ENCODE measurements around the gene ANKRD13D.

Gene ANKRD13D

DNA sequence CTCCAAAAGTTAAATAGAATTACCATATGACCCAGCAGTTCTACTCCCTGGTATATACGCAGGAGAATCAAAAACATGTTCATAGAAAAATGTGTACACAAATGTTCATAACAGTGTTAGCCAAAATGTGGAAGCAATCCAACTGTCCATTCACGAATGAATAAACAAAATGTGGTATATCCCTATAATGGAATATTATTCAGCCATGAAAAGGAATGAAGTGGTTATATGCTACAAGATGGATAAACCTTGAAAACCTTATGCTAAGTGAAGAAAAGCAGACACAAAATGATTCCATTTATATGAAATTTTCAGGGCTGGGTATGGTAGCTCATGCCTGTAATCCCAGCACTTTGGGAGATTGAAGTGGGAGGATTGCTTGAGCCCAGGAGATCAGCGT is 48.2 kb downstream of the ANKRD13D start:
- H3K4me3 ChIP-seq (ENCODE audit: low read depth, low read length): no peak overlapping the region
- no peak for DNase-seq (ENCODE audit: low read depth, low spot score)
- TF ChIP-seq, protein P1, sequence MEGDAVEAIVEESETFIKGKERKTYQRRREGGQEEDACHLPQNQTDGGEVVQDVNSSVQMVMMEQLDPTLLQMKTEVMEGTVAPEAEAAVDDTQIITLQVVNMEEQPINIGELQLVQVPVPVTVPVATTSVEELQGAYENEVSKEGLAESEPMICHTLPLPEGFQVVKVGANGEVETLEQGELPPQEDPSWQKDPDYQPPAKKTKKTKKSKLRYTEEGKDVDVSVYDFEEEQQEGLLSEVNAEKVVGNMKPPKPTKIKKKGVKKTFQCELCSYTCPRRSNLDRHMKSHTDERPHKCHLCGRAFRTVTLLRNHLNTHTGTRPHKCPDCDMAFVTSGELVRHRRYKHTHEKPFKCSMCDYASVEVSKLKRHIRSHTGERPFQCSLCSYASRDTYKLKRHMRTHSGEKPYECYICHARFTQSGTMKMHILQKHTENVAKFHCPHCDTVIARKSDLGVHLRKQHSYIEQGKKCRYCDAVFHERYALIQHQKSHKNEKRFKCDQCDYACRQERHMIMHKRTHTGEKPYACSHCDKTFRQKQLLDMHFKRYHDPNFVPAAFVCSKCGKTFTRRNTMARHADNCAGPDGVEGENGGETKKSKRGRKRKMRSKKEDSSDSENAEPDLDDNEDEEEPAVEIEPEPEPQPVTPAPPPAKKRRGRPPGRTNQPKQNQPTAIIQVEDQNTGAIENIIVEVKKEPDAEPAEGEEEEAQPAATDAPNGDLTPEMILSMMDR (IDR thresholded peaks at IDR 0.05; ENCODE audit: low read depth, low read length): no peak
- in situ Hi-C loops (cut with HindIII; ENCODE audit: low sequenced_read_pairs): no loop called here

DNA sequence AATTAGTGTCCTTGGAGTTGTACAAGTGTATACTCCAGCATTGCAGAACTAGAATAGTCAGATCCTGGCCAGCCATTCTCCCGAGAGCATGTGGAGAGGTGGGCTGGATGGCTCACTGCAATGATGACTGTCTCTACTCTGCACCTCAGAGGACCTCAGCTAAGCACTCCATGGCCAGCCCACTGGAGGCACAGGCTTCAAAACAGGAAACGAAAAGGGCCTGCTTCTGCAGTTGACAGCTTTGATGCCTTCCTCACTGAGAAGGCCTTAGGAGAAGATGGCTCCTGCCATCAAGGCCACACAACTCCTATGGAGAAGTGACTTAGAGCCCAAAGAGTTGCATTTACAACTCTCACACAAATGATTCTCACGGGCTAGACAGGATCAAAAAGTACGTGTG is 55.2 kb downstream of the ANKRD13D start:
- TF ChIP-seq, protein P1 (IDR thresholded peaks at IDR 0.05; ENCODE audit: low read depth, low read length): no peak
- in situ Hi-C loops (cut with HindIII; ENCODE audit: low sequenced_read_pairs): no loop called here
- H3K4me3 ChIP-seq (ENCODE audit: low read depth, low read length): no peak overlapping the region
- DNase-seq (ENCODE audit: low read depth, low spot score): no peak

DNA sequence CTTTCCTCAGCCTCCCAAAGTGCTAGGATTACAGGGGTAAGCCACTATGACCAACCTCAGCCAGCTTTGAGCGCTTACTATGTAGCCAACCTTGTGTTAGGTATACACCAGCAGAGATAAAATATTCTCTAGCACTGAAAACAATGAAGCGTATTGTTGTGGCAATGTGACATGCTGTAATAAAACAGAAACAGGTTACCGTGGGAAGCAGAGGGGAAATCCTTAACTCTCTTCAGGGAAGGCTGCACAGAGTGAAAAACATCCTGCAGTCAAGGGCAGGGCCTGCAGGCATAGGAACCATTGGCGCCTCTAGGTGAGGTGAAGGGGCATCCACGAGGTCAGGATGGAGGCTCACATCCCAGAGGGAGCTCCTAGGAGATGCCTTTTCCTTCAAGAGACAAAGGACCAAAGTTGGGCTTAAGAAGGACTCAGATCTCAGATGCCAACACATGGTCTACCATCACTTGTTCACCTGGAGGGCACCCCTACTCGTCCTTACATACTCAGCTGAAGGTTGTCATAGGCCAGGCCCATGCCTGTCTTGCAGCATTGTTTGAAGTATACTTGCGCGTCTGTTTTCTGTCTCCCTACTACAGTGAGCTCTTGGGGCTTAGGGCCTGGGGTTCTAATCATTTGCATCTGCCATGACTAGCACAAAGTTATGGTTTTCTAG is 56.3 kb downstream of the ANKRD13D start:
- no peak overlapping the region for H3K4me3 ChIP-seq (ENCODE audit: low read depth, low read length)
- DNase-seq (ENCODE audit: low read depth, low spot score): no peak
- in situ Hi-C loops (cut with HindIII; ENCODE audit: low sequenced_read_pairs): no loop called here
- TF ChIP-seq, protein P1 (IDR thresholded peaks at IDR 0.05; ENCODE audit: low read depth, low read length): no peak

DNA sequence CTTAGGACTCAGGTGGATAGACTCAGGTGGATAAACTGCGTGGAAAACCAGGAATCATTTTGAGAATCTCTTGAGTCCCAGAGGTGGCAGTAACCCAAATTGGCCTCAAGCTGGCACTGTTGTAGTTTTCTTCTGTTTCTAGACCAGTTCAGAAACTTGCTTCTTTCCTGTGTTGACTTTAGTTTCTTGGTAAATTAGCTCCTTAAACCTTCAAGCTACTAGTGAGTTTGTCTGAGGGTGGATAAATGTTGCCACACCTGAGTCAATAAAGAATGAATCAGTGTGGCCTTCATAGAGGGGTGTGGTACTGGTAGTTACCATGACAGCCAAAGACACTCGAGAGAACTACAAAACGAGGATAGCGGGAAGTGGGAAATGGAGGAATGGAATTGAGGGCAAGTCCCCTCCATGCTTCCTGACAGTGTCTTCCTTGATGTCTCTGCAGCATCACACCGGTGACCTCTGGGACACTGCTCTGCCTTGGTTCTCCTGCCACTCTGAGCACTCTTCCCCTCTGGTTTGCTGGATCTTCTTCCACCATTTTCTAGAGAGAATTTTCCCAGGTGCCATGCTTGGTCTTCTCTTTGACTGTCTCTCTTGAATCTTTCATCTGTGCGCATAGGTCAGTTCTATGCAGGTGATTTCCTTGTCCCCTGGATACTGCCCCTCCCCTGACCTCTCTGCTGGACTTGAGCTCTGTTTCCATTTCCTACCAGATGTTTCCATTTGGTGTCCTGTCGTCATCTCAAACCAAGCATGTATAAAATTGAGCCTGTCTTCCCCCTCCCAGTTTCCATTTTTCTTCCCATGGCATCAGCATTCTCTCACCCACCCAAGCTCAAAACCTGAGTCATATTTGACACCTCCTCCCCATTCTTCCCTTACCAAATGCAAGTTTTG is 57.1 kb downstream of the ANKRD13D start:
- TF ChIP-seq, protein P1 (IDR thresholded peaks at IDR 0.05; ENCODE audit: low read depth, low read length): peak; percentile 91
- peak; percentile 60 for DNase-seq (ENCODE audit: low read depth, low spot score)
- in situ Hi-C loops (cut with HindIII; ENCODE audit: low sequenced_read_pairs): no loop called here
- H3K4me3 ChIP-seq (ENCODE audit: low read depth, low read length): no peak overlapping the region

DNA sequence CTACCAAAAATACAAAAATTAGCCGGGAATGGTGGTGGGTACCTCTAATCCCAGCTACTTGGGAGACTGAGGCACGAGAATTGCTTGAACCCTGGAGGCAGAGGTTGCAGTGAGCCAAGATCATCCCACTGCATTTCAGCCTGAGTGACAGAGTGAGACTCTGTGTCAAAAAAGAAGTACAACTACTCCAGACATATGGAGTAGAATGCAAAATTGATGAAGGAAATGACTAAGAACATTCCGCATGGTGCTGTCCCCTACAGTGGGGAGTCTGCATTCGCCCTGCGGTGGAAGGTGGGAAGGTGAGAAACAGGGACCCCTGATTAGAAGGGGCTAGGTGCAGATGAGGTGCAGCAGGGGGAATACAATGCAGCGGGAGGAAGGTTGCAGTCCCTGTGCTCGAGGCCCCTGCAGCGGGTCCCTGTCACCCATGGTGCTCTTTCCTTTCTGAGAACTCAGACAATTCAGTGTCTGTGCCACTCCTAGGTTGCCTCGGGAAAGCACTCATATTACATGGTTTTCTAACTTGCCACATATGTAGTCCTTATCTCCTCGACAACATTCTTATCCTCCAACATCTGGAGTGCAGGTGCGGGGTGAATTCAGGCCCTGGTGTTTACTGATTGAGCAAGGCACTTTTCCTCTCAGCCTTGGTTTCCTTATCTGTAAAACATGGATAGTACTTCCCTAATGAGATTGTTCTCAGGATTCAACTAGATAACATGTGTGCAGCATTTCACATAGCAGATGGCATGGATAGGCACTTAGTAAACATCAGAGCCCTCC is 59.1 kb downstream of the ANKRD13D start:
- no peak overlapping the region for H3K4me3 ChIP-seq (ENCODE audit: low read depth, low read length)
- in situ Hi-C loops (cut with HindIII; ENCODE audit: low sequenced_read_pairs): no loop called here
- TF ChIP-seq, protein P1 (IDR thresholded peaks at IDR 0.05; ENCODE audit: low read depth, low read length): no peak
- DNase-seq (ENCODE audit: low read depth, low spot score): no peak

- TF ChIP-seq, protein P1 (IDR thresholded peaks at IDR 0.05; ENCODE audit: low read depth, low read length): no peak
- DNase-seq (ENCODE audit: low read depth, low spot score): no peak
- H3K4me3 ChIP-seq (ENCODE audit: low read depth, low read length): no peak overlapping the region
- in situ Hi-C loops (cut with HindIII; ENCODE audit: low sequenced_read_pairs): no loop called here
Measured at GRCh38 chr11:67349036-67349435, 59.9 kb downstream of the ANKRD13D start.

Data from astrocyte of the spinal cord (primary cell).